DND-41 (cell line): Measurements from ENCODE around the gene HS3ST6.

ENCODE experiments used
- ATAC-seq: fragments of 200-7000 bp; cut with Tn5 transposase; 3 replicates; pipeline ENCODE4 v1.9.1; 2021; ENCODE audit warnings: low read depth; ENCODE audit not compliant: insufficient read depth
- DNase-seq: peaks from one replicate; pipeline ENCODE4 v3.0.0-alpha.2; 2020
- H2AFZ ChIP-seq: 2 replicates; pipeline ENCODE4 v1.6.0; 2012; ENCODE audit warnings: low read depth, low read length
- H3K27ac ChIP-seq: 2 replicates; pipeline ENCODE4 v1.5.1; 2012; ENCODE audit warnings: low read length, inconsistent platforms
- H3K27me3 ChIP-seq: fragments of 200-600 bp; sonication (generic); 2 replicates; pipeline ENCODE4 v1.6.0; 2012; ENCODE audit warnings: low read length, mild to moderate bottlenecking, inconsistent platforms; ENCODE audit not compliant: insufficient read depth, poor library complexity
- H3K36me3 ChIP-seq: 2 replicates; pipeline ENCODE4 v1.5.1; 2012; ENCODE audit warnings: low read length, inconsistent platforms; ENCODE audit not compliant: insufficient read depth
- H3K4me1 ChIP-seq: 2 replicates; pipeline ENCODE4 v1.5.1; 2012; ENCODE audit warnings: mild to moderate bottlenecking, low read length; ENCODE audit not compliant: insufficient read depth
- H3K4me2 ChIP-seq: 2 replicates; pipeline ENCODE4 v1.6.0; 2012; ENCODE audit warnings: mild to moderate bottlenecking, moderate library complexity, low read length, inconsistent platforms; ENCODE audit not compliant: insufficient read depth
- H3K4me3 ChIP-seq, 2 experiments: fragments of 200-600 bp in 1 of 2; shearing (Covaris generic) in 1 of 2; 2 replicates each; pipeline ENCODE4 v1.5.1; 2012 to 2016; ENCODE audit warnings: inconsistent platforms in 2 of 2, low read length in 2 of 2, mild to moderate bottlenecking in 2 of 2, low read depth in 1 of 2, moderate library complexity in 1 of 2
- H3K79me2 ChIP-seq: 2 replicates; pipeline ENCODE4 v1.6.0; 2012; ENCODE audit warnings: low read length, inconsistent platforms; ENCODE audit not compliant: insufficient read depth
- H3K9ac ChIP-seq: 2 replicates; pipeline ENCODE4 v1.6.0; 2012; ENCODE audit warnings: low read depth, mild to moderate bottlenecking, inconsistent platforms, low read length, moderate library complexity
- H3K9me3 ChIP-seq: 2 replicates; pipeline ENCODE4 v1.5.1; 2012; ENCODE audit warnings: low read length, moderate library complexity, mild to moderate bottlenecking, inconsistent platforms; ENCODE audit not compliant: insufficient read depth, severe bottlenecking
- H4K20me1 ChIP-seq: 2 replicates; pipeline ENCODE4 v1.6.0; 2012; ENCODE audit warnings: low read length; ENCODE audit not compliant: insufficient read depth
- EZH2 ChIP-seq: IDR thresholded peaks from 3 replicates; pipeline ENCODE4 v1.6.1; 2012; ENCODE audit warnings: borderline replicate concordance, low read depth, mild to moderate bottlenecking, moderate library complexity, low read length, inconsistent platforms; ENCODE audit not compliant: severe bottlenecking
- TF ChIP-seq, protein P1 (sequence below): IDR thresholded peaks from 2 replicates; pipeline ENCODE4 v1.5.1; 2012; ENCODE audit warnings: borderline replicate concordance, low read length, moderate library complexity, mild to moderate bottlenecking; ENCODE audit not compliant: poor library complexity, severe bottlenecking; ENCODE audit errors: extremely low read depth

HS3ST6 gene

DNA sequence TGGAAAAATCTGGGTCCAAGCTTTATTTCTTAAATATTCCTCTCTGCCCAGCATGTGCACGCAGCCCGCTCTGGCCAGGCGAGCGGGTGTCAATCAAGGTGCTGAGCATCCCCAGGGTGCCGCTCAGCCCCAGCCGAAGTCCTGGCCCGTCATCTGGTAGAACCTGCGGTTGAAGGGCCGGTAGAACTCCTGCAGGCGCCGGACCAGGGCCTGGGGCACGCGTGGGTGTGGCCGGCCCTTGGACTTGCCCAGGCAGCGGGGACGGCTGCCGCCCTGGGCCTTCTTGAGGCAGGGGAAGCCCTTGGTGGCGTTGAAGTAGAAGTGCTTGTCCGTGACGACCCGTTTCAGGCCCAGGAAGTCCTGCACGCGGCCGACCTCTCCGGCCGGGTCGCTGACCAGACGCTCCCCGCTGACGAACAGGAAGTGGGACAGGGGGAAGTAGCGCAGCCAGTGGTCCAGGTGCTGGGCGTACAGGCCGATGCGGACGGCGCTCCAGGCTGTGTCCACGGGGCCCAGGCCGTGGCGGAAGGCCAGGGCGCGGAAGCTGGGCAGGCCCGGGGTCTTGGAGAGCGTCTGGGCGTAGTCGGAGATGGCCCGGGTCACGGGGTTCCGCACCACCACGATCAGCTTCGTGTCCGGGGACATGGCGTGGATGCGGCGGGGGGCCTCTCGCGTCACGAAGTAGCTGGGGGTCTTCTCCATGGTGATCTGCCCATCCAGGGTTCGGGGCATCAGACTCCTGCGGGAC is 6.6 kb downstream of the HS3ST6 start:
- Histone ChIP-seq H3K79me2 (no peaks in the 10 kb centered on the region), H3K36me3 (no peaks in the 10 kb centered on the region), H4K20me1 (no peaks in the 10 kb centered on the region), H3K9me3 (no peaks in the 10 kb centered on the region), H3K27ac (no peak overlapping the region), H3K4me2 (no peak overlapping the region), H2AFZ (no peak overlapping the region), H3K4me1 (no peaks in the 10 kb centered on the region), H3K9ac (no peak overlapping the region), H3K27me3 (no peaks in the 10 kb centered on the region), H3K4me3 (no peak overlapping the region)
- DNase-seq, result no peak
- TF ChIP-seq EZH2, result no peak
- TF ChIP-seq, protein P1, sequence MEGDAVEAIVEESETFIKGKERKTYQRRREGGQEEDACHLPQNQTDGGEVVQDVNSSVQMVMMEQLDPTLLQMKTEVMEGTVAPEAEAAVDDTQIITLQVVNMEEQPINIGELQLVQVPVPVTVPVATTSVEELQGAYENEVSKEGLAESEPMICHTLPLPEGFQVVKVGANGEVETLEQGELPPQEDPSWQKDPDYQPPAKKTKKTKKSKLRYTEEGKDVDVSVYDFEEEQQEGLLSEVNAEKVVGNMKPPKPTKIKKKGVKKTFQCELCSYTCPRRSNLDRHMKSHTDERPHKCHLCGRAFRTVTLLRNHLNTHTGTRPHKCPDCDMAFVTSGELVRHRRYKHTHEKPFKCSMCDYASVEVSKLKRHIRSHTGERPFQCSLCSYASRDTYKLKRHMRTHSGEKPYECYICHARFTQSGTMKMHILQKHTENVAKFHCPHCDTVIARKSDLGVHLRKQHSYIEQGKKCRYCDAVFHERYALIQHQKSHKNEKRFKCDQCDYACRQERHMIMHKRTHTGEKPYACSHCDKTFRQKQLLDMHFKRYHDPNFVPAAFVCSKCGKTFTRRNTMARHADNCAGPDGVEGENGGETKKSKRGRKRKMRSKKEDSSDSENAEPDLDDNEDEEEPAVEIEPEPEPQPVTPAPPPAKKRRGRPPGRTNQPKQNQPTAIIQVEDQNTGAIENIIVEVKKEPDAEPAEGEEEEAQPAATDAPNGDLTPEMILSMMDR, result no peak
- ATAC-seq, result no peak

- TF ChIP-seq, protein P1, result no peak
- TF ChIP-seq EZH2, result no peak
- H3K9ac ChIP-seq, result no peak overlapping the region
These were observed 8.5 kb downstream of the HS3ST6 start for GRCh38 chr16:1909561-1910231.

DNA sequence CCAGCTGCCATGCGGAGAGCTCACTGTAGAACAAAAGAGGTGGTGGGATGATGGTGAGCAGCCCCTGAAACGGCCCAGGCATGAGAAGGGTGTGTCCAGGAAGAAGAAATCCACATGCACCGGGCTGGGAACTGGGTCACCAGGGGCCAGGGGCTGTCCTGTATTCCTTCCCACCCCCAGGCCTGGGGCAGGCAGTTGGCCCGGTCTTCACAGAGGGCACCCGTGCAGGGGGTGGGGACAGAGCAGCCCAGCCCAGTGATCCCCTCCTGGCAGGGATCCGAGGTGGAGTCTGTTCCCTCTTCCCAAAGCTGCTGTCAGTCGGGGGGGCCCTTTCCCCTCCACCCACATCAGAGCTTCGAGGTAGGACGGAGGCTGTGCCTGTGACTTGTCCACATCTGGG is 9.2 kb downstream of the HS3ST6 start:
- Histone ChIP-seq H3K4me3 (no peak overlapping the region), H3K79me2 (no peaks in the 10 kb centered on the region), H3K4me1 (no peaks in the 10 kb centered on the region), H3K27ac (no peak overlapping the region), H3K36me3 (no peaks in the 10 kb centered on the region), H3K4me2 (no peak overlapping the region), H3K9ac (no peak overlapping the region), H3K9me3 (no peaks in the 10 kb centered on the region), H4K20me1 (no peaks in the 10 kb centered on the region), H2AFZ (no peak overlapping the region), H3K27me3 (no peaks in the 10 kb centered on the region)
- ATAC-seq (no peak), DNase-seq (no peak)
- no peak for TF ChIP-seq EZH2
- TF ChIP-seq, protein P1, result no peak

More at GRCh38 chr16:1909561-1910231, 8.5 kb downstream of the HS3ST6 start:
- Histone ChIP-seq H3K9me3 (no peaks in the 10 kb centered on the region), H3K27me3 (no peaks in the 10 kb centered on the region), H3K79me2 (no peaks in the 10 kb centered on the region), H4K20me1 (no peaks in the 10 kb centered on the region), H3K36me3 (no peaks in the 10 kb centered on the region), H3K27ac (no peak overlapping the region), H3K4me3 (no peak overlapping the region), H2AFZ (no peak overlapping the region), H3K4me2 (no peak overlapping the region), H3K4me1 (no peaks in the 10 kb centered on the region)
- ATAC-seq, result no peak
- DNase-seq, result no peak
